GM18520 (cell line): Measurements from ENCODE around the gene CLIC6.

Source experiments
- ATAC-seq: cut with Tn5 transposase; IDR thresholded peaks from one replicate; pipeline ENCODE4 v1.9.1; 2021; ENCODE audit not compliant: unreplicated experiment

The CLIC6 gene

GRCh38 chr21:34764715-34765284, 96.0 kb downstream of the CLIC6 start:
- no peak for ATAC-seq

GRCh38 chr21:34765619-34766018, 96.8 kb downstream of the CLIC6 start:
- no peak for ATAC-seq

- no peak for ATAC-seq
Observed at GRCh38 chr21:34766862-34767261, 98.1 kb downstream of the CLIC6 start.
